Measurements from ENCODE around the gene CDH12. TPM values are rescaled to one million over a fixed set of nuclear protein-coding genes. Genes with fewer than 3 reads are reported as not detected.

Gene CDH12
- total RNA-seq, 1 donor from 2014 or later: 0.26 TPM

GRCh38 chr5:22567983-22568382 is 285.2 kb downstream of the CDH12 start:
- no peak for TF ChIP-seq CTCF (IDR thresholded peaks at IDR 0.05; ENCODE audit: unreplicated experiment)
- Mint-ChIP-seq H3K27ac (ENCODE audit: unreplicated experiment) (no peak overlapping the region), H3K36me3 (ENCODE audit: low read depth, unreplicated experiment) (no peaks in the 10 kb centered on the region), H3K4me1 (ENCODE audit: unreplicated experiment) (no peaks in the 10 kb centered on the region), H3K9me3 (ENCODE audit: unreplicated experiment) (no peaks in the 10 kb centered on the region), H3K27me3 (ENCODE audit: unreplicated experiment) (no peaks in the 10 kb centered on the region), H3K4me3 (ENCODE audit: unreplicated experiment) (no peak overlapping the region)
- no peak for DNase-seq (ENCODE audit: low spot score)

GRCh38 chr5:22560147-22560546 is 293.0 kb downstream of the CDH12 start:
- Mint-ChIP-seq H3K27me3 (ENCODE audit: unreplicated experiment) (no peaks in the 10 kb centered on the region), H3K36me3 (ENCODE audit: low read depth, unreplicated experiment) (no peaks in the 10 kb centered on the region), H3K9me3 (ENCODE audit: unreplicated experiment) (no peaks in the 10 kb centered on the region), H3K4me3 (ENCODE audit: unreplicated experiment) (no peak overlapping the region), H3K4me1 (ENCODE audit: unreplicated experiment) (peaks cover 5% of the 10 kb centered on the region), H3K27ac (ENCODE audit: unreplicated experiment) (no peak overlapping the region)
- no peak for DNase-seq (ENCODE audit: low spot score)
- no peak for TF ChIP-seq CTCF (IDR thresholded peaks at IDR 0.05; ENCODE audit: unreplicated experiment)

GRCh38 chr5:22557251-22557650 is 295.9 kb downstream of the CDH12 start:
- H3K9me3 Mint-ChIP-seq (ENCODE audit: unreplicated experiment): no peaks in the 10 kb centered on the region
- no peaks in the 10 kb centered on the region for H3K27me3 Mint-ChIP-seq (ENCODE audit: unreplicated experiment)
- TF ChIP-seq CTCF (IDR thresholded peaks at IDR 0.05; ENCODE audit: unreplicated experiment): no peak
- no peak overlapping the region for H3K27ac Mint-ChIP-seq (ENCODE audit: unreplicated experiment)
- no peak for DNase-seq (ENCODE audit: low spot score)
- peaks cover 5% of the 10 kb centered on the region for H3K4me1 Mint-ChIP-seq (ENCODE audit: unreplicated experiment)
- H3K36me3 Mint-ChIP-seq (ENCODE audit: low read depth, unreplicated experiment): no peaks in the 10 kb centered on the region
- no peak overlapping the region for H3K4me3 Mint-ChIP-seq (ENCODE audit: unreplicated experiment)

- Mint-ChIP-seq H3K27ac (ENCODE audit: unreplicated experiment) (no peak overlapping the region), H3K36me3 (ENCODE audit: low read depth, unreplicated experiment) (no peaks in the 10 kb centered on the region), H3K4me3 (ENCODE audit: unreplicated experiment) (no peak overlapping the region), H3K4me1 (ENCODE audit: unreplicated experiment) (peaks cover 5% of the 10 kb centered on the region), H3K27me3 (ENCODE audit: unreplicated experiment) (no peaks in the 10 kb centered on the region), H3K9me3 (ENCODE audit: unreplicated experiment) (no peaks in the 10 kb centered on the region)
- no peak for DNase-seq (ENCODE audit: low spot score)
- no peak for TF ChIP-seq CTCF (IDR thresholded peaks at IDR 0.05; ENCODE audit: unreplicated experiment)
Measured at GRCh38 chr5:22554475-22554874, 298.7 kb downstream of the CDH12 start.

- Mint-ChIP-seq H3K9me3 (ENCODE audit: unreplicated experiment) (no peaks in the 10 kb centered on the region), H3K4me1 (ENCODE audit: unreplicated experiment) (no peaks in the 10 kb centered on the region)
- TF ChIP-seq CTCF (IDR thresholded peaks at IDR 0.05; ENCODE audit: unreplicated experiment): no peak
Measured at GRCh38 chr5:22549876-22550671, 303.1 kb downstream of the CDH12 start.

More at GRCh38 chr5:22549876-22550671, 303.1 kb downstream of the CDH12 start:
- Mint-ChIP-seq H3K27me3 (ENCODE audit: unreplicated experiment) (no peaks in the 10 kb centered on the region), H3K4me3 (ENCODE audit: unreplicated experiment) (no peak overlapping the region), H3K36me3 (ENCODE audit: low read depth, unreplicated experiment) (no peaks in the 10 kb centered on the region), H3K27ac (ENCODE audit: unreplicated experiment) (no peak overlapping the region)
- no peak for DNase-seq (ENCODE audit: low spot score)

Measured in endothelial cell (in vitro differentiated cells).